ENCODE results near the gene MYO3B. TPM values are rescaled to one million over a fixed set of nuclear protein-coding genes. Genes with fewer than 3 reads are reported as not detected.
"Not testable (repeated sequence)": the region's sequence is repeated elsewhere in the genome, so short reads cannot be mapped to it uniquely, and the experiment has no call there.

MYO3B gene
- total and polyA plus RNA-seq, 7 donors, result 0.34 TPM; not detected in 6

DNA sequence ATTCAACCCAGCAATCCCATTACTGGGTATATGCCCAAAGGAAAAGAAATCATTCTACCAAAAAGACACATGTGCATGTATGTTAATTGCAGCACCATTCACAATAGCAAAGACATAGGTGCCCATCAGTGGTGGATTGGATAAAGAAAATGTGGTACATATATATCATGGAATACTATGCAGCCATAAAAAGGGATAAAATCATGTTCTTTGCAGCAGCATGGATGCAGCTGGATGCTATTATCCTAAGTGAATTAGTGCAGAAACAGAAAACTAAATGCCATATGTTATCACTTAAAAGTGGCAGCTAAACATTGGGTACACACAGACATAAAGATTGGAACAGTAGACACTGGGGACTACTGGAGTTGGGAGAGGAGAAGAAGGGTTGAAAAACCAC lies 82.2 kb downstream of the MYO3B start:
- Histone ChIP-seq H3K4me1 (no peaks in the 10 kb centered on the region), H3K36me3 (no peaks in the 10 kb centered on the region), H3K27me3 (no peaks in the 10 kb centered on the region), H3K9me3 (no peaks in the 10 kb centered on the region), H3K27ac (no peak overlapping the region), H3K4me3 (no peak overlapping the region)
- DNase-seq, result no peak
- intact Hi-C loops (cut with DNase I), result no loop called here
- TF ChIP-seq EP300 (IDR thresholded peaks at IDR 0.05) (no peak), POLR2A (IDR thresholded peaks at IDR 0.05) (no peak), POLR2AphosphoS5 (IDR thresholded peaks at IDR 0.05) (no peak)
- TF ChIP-seq, protein P1, sequence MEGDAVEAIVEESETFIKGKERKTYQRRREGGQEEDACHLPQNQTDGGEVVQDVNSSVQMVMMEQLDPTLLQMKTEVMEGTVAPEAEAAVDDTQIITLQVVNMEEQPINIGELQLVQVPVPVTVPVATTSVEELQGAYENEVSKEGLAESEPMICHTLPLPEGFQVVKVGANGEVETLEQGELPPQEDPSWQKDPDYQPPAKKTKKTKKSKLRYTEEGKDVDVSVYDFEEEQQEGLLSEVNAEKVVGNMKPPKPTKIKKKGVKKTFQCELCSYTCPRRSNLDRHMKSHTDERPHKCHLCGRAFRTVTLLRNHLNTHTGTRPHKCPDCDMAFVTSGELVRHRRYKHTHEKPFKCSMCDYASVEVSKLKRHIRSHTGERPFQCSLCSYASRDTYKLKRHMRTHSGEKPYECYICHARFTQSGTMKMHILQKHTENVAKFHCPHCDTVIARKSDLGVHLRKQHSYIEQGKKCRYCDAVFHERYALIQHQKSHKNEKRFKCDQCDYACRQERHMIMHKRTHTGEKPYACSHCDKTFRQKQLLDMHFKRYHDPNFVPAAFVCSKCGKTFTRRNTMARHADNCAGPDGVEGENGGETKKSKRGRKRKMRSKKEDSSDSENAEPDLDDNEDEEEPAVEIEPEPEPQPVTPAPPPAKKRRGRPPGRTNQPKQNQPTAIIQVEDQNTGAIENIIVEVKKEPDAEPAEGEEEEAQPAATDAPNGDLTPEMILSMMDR (IDR thresholded peaks at IDR 0.05), result no peak

DNA sequence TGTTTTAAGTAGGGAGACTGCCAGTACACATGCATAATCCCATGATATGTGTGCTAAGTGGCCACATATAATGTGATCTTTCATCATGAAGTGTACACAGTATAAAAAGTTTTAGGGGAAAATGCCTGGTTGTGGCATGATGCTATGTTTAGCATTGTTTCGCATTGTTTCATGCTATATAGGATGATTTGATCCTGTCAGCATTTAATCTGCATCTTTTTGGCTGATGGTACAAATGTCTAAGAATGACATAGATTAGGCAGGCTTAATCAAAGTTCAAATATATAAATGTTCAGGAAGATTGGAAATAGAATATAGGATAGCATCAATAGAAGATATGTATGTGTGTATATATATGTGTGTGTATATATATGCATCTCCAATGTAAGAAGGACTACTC lies 83.6 kb downstream of the MYO3B start:
- DNase-seq, result no peak
- Histone ChIP-seq H3K27me3 (no peaks in the 10 kb centered on the region), H3K36me3 (no peaks in the 10 kb centered on the region), H3K4me3 (no peak overlapping the region), H3K27ac (no peak overlapping the region), H3K9me3 (no peaks in the 10 kb centered on the region), H3K4me1 (no peaks in the 10 kb centered on the region)
- 95 to 96% methylated on average over 1 of the region's 1 CpG for WGBS, 2 donors
- TF ChIP-seq POLR2AphosphoS5 (IDR thresholded peaks at IDR 0.05) (no peak), EP300 (IDR thresholded peaks at IDR 0.05) (no peak), POLR2A (IDR thresholded peaks at IDR 0.05) (no peak)
- TF ChIP-seq, protein P1 (IDR thresholded peaks at IDR 0.05), result no peak
- intact Hi-C loops (cut with DNase I), result no loop called here

DNA sequence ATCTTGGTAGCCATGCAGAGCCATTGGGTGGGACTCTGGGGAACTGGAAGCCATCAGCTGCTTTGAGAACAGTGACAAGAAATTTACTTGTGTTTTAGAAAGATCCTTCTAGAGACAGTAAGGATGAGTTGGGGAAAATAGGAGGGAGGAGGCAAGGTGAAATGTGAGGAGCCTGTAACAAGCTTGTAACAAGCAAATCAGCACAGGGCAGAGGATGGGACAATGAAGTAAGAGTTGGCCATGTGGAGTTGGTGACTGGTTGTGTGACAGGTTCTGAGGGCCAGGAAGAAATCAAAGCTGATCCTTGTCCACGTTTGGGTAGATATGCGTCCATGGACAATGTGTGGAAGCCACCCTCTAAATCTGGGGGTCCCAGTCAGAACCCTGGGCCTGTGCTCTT lies 84.4 kb downstream of the MYO3B start:
- DNase-seq, result no peak
- H3K9me3 ChIP-seq, result no peaks in the 10 kb centered on the region
- intact Hi-C loops (cut with DNase I), result no loop called here
- H3K4me1 ChIP-seq, result no peaks in the 10 kb centered on the region
- TF ChIP-seq, protein P1 (IDR thresholded peaks at IDR 0.05), result no peak
- TF ChIP-seq POLR2A (IDR thresholded peaks at IDR 0.05), result no peak
- no peak for TF ChIP-seq POLR2AphosphoS5 (IDR thresholded peaks at IDR 0.05)
- no peak for TF ChIP-seq EP300 (IDR thresholded peaks at IDR 0.05)
- H3K27ac ChIP-seq, result no peak overlapping the region
- H3K4me3 ChIP-seq, result no peak overlapping the region
- WGBS, 2 donors, result 90 to 93% methylated on average over 2 of the region's 2 CpGs
- no peaks in the 10 kb centered on the region for H3K27me3 ChIP-seq
- H3K36me3 ChIP-seq, result no peaks in the 10 kb centered on the region

DNA sequence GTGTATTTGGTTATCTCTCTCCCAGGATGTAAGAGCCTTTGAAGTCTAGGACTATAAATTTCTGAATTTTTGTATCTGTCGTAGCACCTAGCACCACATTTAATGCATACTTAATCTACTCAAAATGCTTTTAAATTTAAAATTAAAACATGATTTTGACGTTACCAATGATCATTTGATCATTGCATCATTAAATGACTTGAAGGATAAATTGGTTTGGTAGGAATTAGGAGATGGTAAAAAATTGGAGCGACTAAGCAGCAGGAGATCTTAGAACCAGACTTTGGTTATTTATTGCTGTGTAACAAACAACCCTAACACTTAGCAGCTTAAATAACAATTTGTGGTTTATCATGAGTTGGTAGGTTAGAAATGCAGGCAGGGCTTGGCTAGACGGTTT lies 84.9 kb downstream of the MYO3B start:
- Histone ChIP-seq H3K4me1 (no peaks in the 10 kb centered on the region), H3K36me3 (no peaks in the 10 kb centered on the region), H3K4me3 (no peak overlapping the region), H3K27ac (no peak overlapping the region), H3K27me3 (no peaks in the 10 kb centered on the region), H3K9me3 (no peaks in the 10 kb centered on the region)
- intact Hi-C loops (cut with DNase I), result no loop called here
- DNase-seq, result no peak
- no peak for TF ChIP-seq POLR2A (IDR thresholded peaks at IDR 0.05)
- 76 to 86% methylated on average over 4 of the region's 4 CpGs for WGBS, 2 donors

DNA sequence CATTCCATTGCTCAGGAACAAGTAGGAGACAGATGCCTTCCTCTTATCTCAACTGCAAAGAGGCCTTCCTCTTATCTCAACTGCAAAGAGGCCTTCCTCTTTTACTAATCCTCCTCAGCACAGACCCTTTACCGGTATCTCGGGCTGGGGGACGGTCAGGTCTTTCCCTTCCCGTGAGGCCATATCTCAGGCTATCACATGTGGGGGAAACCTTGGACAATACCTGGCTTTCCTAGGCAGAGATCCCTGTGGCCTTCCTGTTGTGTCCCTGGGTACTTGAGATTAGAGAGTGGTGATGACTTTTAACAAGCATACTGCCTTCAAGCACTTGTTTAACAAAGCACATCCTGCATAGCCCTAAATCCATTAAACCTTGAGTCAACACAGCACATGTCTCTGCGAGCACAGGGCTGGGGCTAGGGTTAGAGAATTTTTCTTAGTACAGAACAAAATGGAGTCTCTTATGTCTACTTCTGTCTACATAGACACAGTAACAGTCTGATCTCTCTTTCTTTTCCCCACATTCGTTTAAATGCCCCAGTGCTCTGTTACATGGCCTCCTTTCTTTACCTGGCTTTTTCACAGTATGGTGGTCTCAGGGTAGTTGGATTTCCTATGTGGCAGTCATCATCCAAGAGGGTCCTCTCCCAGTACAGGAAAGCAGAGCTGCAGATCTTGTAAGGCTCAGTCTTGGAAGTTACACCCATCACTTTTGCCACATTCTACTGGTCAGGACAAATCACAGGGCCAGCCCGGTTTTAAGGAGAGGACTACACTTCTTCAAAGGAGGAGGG lies 86.0 kb downstream of the MYO3B start:
- H3K27ac ChIP-seq; intact Hi-C loops (cut with DNase I); H3K4me1 ChIP-seq; DNase-seq; H3K36me3 ChIP-seq; H3K27me3 ChIP-seq; H3K9me3 ChIP-seq; H3K4me3 ChIP-seq: not testable (repeated sequence)
- 47 to 73% methylated on average over 7 of the region's 7 CpGs for WGBS, 2 donors

DNA sequence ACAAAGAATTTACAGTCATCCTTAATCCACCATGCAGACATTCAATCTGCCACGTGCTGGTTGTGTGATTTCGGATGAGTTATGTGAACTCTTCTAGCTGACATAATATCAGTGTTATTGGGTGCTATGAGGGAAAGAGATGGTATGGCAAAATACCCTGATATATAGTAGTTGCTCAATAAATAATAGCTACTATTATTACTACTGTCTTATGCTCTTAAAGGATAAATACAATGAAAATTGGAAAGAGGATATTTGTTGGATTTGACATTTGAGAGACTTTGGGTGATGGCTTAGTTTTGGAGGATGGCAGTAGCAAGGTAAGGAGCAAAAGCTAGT lies 86.5 kb downstream of the MYO3B start:
- Histone ChIP-seq H3K9me3 (no peaks in the 10 kb centered on the region), H3K27ac (no peak overlapping the region), H3K36me3 (no peaks in the 10 kb centered on the region), H3K27me3 (no peaks in the 10 kb centered on the region), H3K4me1 (no peaks in the 10 kb centered on the region), H3K4me3 (no peak overlapping the region)
- 92% methylated on average over 2 of the region's 2 CpGs for WGBS, 2 donors
- TF ChIP-seq, protein P1 (IDR thresholded peaks at IDR 0.05), result no peak
- no peak for TF ChIP-seq POLR2AphosphoS5 (IDR thresholded peaks at IDR 0.05)
- TF ChIP-seq POLR2A (IDR thresholded peaks at IDR 0.05), result no peak
- no peak for DNase-seq
- intact Hi-C loops (cut with DNase I), result no loop called here

Data from sigmoid colon (tissue), 7 donors.